GM13976 (cell line): ENCODE results near the gene EXOC6.

Source experiments
- DNase-seq: peaks from one replicate; pipeline ENCODE4 v3.0.0; 2012; ENCODE audit warnings: low spot score
- CTCF ChIP-seq: IDR thresholded peaks from 2 replicates; pipeline ENCODE4 v1.5.1; 2012; ENCODE audit warnings: borderline replicate concordance, mild to moderate bottlenecking; ENCODE audit not compliant: insufficient read depth; ENCODE audit errors: extremely low read depth, missing control alignments, control extremely low read depth
- in situ Hi-C: fragments of 300-500 bp; cut with MboI; formaldehyde crosslinking; loops from one replicate; pipeline ENCODE4 v1.12.0; 2022; ENCODE audit warnings: low sequenced_read_pairs, mixed read lengths, inconsistent platforms; ENCODE audit not compliant: unreplicated experiment

EXOC6 gene

GRCh38 chr10:92810934-92811532 is 37.3 kb upstream of the EXOC6 start:
- no peak for TF ChIP-seq CTCF
- peak; percentile 26 for DNase-seq
- in situ Hi-C loops, result no loop called here

- DNase-seq, result no peak
- in situ Hi-C loops, result no loop called here
Measured at GRCh38 chr10:92811986-92812385, 36.3 kb upstream of the EXOC6 start.

GRCh38 chr10:92813979-92814378 is 34.3 kb upstream of the EXOC6 start:
- no peak for TF ChIP-seq CTCF
- in situ Hi-C loops, result no loop called here
- no peak for DNase-seq

More at GRCh38 chr10:92811986-92812385, 36.3 kb upstream of the EXOC6 start:
- no peak for TF ChIP-seq CTCF

GRCh38 chr10:92814790-92815189 is 33.5 kb upstream of the EXOC6 start:
- no peak for TF ChIP-seq CTCF
- in situ Hi-C loops, result no loop called here
- no peak for DNase-seq

GRCh38 chr10:92816091-92816531 is 32.2 kb upstream of the EXOC6 start:
- TF ChIP-seq CTCF, result no peak
- no peak for DNase-seq
- in situ Hi-C loops, result no loop called here

GRCh38 chr10:92822060-92822634 is 26.2 kb upstream of the EXOC6 start:
- no peak for TF ChIP-seq CTCF
- peak; percentile 25 for DNase-seq
- in situ Hi-C loops, result no loop called here
